Kidney (tissue), 14 donors: ENCODE data around the gene PYCR2. TPM values are rescaled to one million over a fixed set of nuclear protein-coding genes. Genes with fewer than 3 reads are reported as not detected.

Experiments
- DNase-seq, 5 donors: peaks; one replicate each; pipeline ENCODE4 v3.0.0-alpha.2; 2013 to 2020
- FAIRE-seq: peaks from 2 replicates; lab custom pipeline; 2012; peaks lifted over from hg19 to GRCh38; lab: Jason Lieb, UNC
- H3K27ac ChIP-seq, 2 donors: one replicate each; pipeline ENCODE4 v1.7.0; 2013; ENCODE audit warnings: low read depth in 2 of 2, low read length in 2 of 2, inconsistent platforms in 1 of 2
- H3K27me3 ChIP-seq: one replicate; pipeline ENCODE4 v1.7.1; 2013; ENCODE audit warnings: low read length, inconsistent platforms; ENCODE audit not compliant: control insufficient read depth, insufficient read depth
- H3K36me3 ChIP-seq, 3 donors: one replicate each; pipeline versions ENCODE4 v1.7.0 to v1.7.1; 2013; ENCODE audit warnings: low read length in 3 of 3, control low read depth in 1 of 3, inconsistent platforms in 1 of 3; ENCODE audit not compliant: insufficient read depth in 3 of 3, control insufficient read depth in 2 of 3
- H3K4me1 ChIP-seq, 3 donors: one replicate each; pipeline versions ENCODE4 v1.7.0 to v1.7.1; 2013; ENCODE audit warnings: low read length in 3 of 3, inconsistent platforms in 1 of 3, low read depth in 1 of 3; ENCODE audit not compliant: control insufficient read depth in 2 of 3, insufficient read depth in 2 of 3
- H3K4me3 ChIP-seq, 3 donors: one replicate each; pipeline versions ENCODE4 v1.7.0 to v1.8.1; 2013; ENCODE audit warnings: low read length in 3 of 3, control low read depth in 1 of 3, inconsistent platforms in 1 of 3
- H3K9ac ChIP-seq, 3 donors: one replicate each; pipeline versions ENCODE4 v1.7.0 to v1.7.1; 2013; ENCODE audit warnings: low read length in 3 of 3, control low read depth in 1 of 3, inconsistent platforms in 1 of 3
- H3K9me3 ChIP-seq, 3 donors: one replicate each; pipeline versions ENCODE4 v1.7.0 to v1.7.1; 2013; ENCODE audit warnings: low read length in 3 of 3, control low read depth in 1 of 3, inconsistent platforms in 1 of 3; ENCODE audit not compliant: control insufficient read depth in 2 of 3, insufficient read depth in 1 of 3
- CTCF ChIP-seq: IDR thresholded peaks from 3 replicates; pipeline ENCODE4 v1.5.1; 2012; ENCODE audit warnings: mild to moderate bottlenecking, moderate library complexity, borderline replicate concordance; ENCODE audit not compliant: insufficient read depth; ENCODE audit errors: extremely low read depth
- intact Hi-C: fragments of 100-400 bp; cut with DNase I; formaldehyde crosslinking; loops from one replicate; pipeline ENCODE4 v1.11.1; 2022
- polyA plus RNA-seq: library from polyadenylated mRNA; stranded (reverse); fragments of 350-450 nt; fragmentation: Illumina TruSeq; extraction: RNeasy Lipid Tissue Mini Kit (QIAGEN cat#74804); gene quantifications from one replicate; pipeline ENCODE4 v1.2.3, GENCODE V29; 2014; ENCODE audit warnings: low read depth, low replicate concordance; ENCODE audit not compliant: insufficient read depth
- total RNA-seq: library from RNA; stranded (reverse); fragmentation: NEBNext Ultra II Directional; extraction: Animal tissue kit (Norgen Biotek cat#: 25700); gene quantifications from one replicate; pipeline ENCODE4 v1.2.1, GENCODE V29; 2021
- donor health status: control.
- donor health status: control.
- donor health status: control.
- donor health status: control.
- donor health status: control.
- donor health status: DM: yes; HTN: yes; CAD: no.
- donor health status: Normal renal cell carcinoma (clear cell type).

The PYCR2 gene
- total and polyA plus RNA-seq, 2 donors from 2014 or later = 72.4 to 79.3 TPM

GRCh38 chr1:225917536-225917935, 6.5 kb downstream of the PYCR2 start:
- TF ChIP-seq CTCF = no peak
- no peak for DNase-seq
- FAIRE-seq = no peak
- Histone ChIP-seq H3K4me3 (no peak overlapping the region), H3K36me3 (peaks cover 3 to 17% (median 4%) of the 10 kb centered on the region in 3 donors), H3K9ac (no peak overlapping the region), H3K9me3 (no peaks in the 10 kb centered on the region), H3K4me1 (peaks cover 0 to 9% (median 0%) of the 10 kb centered on the region in 3 donors), H3K27me3 (no peaks in the 10 kb centered on the region), H3K27ac (no peak overlapping the region)
- intact Hi-C loops = no loop called here

- H3K9me3 ChIP-seq = no peaks in the 10 kb centered on the region
- intact Hi-C loops = no loop called here
- H3K4me3 ChIP-seq = no peak overlapping the region
- H3K9ac ChIP-seq = no peak overlapping the region
- TF ChIP-seq CTCF = no peak
- no peak for FAIRE-seq
- H3K4me1 ChIP-seq = peaks cover 0 to 6% (median 0%) of the 10 kb centered on the region in 3 donors
- peaks cover under 1 to 17% (median 4%) of the 10 kb centered on the region in 3 donors for H3K36me3 ChIP-seq
- H3K27me3 ChIP-seq = no peaks in the 10 kb centered on the region
- H3K27ac ChIP-seq = no peak overlapping the region
- DNase-seq = no peak
These were observed 6.9 kb downstream of the PYCR2 start for GRCh38 chr1:225917101-225917500.

GRCh38 chr1:225915538-225915991, 8.5 kb downstream of the PYCR2 start:
- intact Hi-C loops = no loop called here
- H3K4me1 ChIP-seq = peaks cover 0 to 8% (median 0%) of the 10 kb centered on the region in 3 donors
- H3K27ac ChIP-seq = no peak overlapping the region
- no peak overlapping the region for H3K9ac ChIP-seq
- TF ChIP-seq CTCF = no peak
- peaks cover 0 to 12% (median 2%) of the 10 kb centered on the region in 3 donors for H3K36me3 ChIP-seq
- FAIRE-seq = no peak
- H3K27me3 ChIP-seq = no peaks in the 10 kb centered on the region
- peak in 1 of 5 donors; percentile 59 for DNase-seq
- no peaks in the 10 kb centered on the region for H3K9me3 ChIP-seq
- no peak overlapping the region for H3K4me3 ChIP-seq

GRCh38 chr1:225914947-225915346, 9.1 kb downstream of the PYCR2 start:
- Histone ChIP-seq H3K27me3 (no peaks in the 10 kb centered on the region), H3K36me3 (peaks cover 0 to 10% (median 2%) of the 10 kb centered on the region in 3 donors), H3K27ac (no peak overlapping the region), H3K9ac (no peak overlapping the region), H3K9me3 (no peaks in the 10 kb centered on the region), H3K4me3 (no peak overlapping the region), H3K4me1 (peaks cover 0 to 7% (median 0%) of the 10 kb centered on the region in 3 donors)
- no peak for DNase-seq
- FAIRE-seq = no peak
- intact Hi-C loops = no loop called here
- no peak for TF ChIP-seq CTCF
